Glutamatergic neuron (in vitro differentiated cells): ENCODE measurements around the gene GCGR. TPM values are rescaled to one million over a fixed set of nuclear protein-coding genes. Genes with fewer than 3 reads are reported as not detected.

Experiments
- DNase-seq: peaks from one replicate; pipeline ENCODE4 v3.0.0; 2022
- H3K27ac Mint-ChIP-seq: one replicate; pipeline ENCODE4 v1.8.0; 2020; ENCODE audit warnings: mild to moderate bottlenecking, mixed read lengths, inconsistent platforms; ENCODE audit not compliant: unreplicated experiment
- H3K27me3 Mint-ChIP-seq: one replicate; pipeline ENCODE4 v1.8.0; 2020; ENCODE audit warnings: mild to moderate bottlenecking, moderate library complexity, mixed read lengths, inconsistent platforms; ENCODE audit not compliant: unreplicated experiment
- H3K36me3 Mint-ChIP-seq: one replicate; pipeline ENCODE4 v1.8.0; 2020; ENCODE audit warnings: mild to moderate bottlenecking, mixed read lengths, inconsistent platforms; ENCODE audit not compliant: unreplicated experiment
- H3K4me1 Mint-ChIP-seq: one replicate; pipeline ENCODE4 v1.8.0; 2020; ENCODE audit warnings: mild to moderate bottlenecking, low read depth, mixed read lengths, inconsistent platforms; ENCODE audit not compliant: unreplicated experiment
- H3K4me3 Mint-ChIP-seq: one replicate; pipeline ENCODE4 v1.8.0; 2020; ENCODE audit warnings: mild to moderate bottlenecking, mixed read lengths, inconsistent platforms; ENCODE audit not compliant: unreplicated experiment
- H3K9me3 Mint-ChIP-seq: one replicate; pipeline ENCODE4 v1.8.0; 2020; ENCODE audit warnings: mild to moderate bottlenecking, moderate library complexity, mixed read lengths, inconsistent platforms; ENCODE audit not compliant: unreplicated experiment
- total RNA-seq: library from RNA; stranded (reverse); fragmentation: NEBNext Ultra II Directional; extraction: Animal tissue kit (Norgen Biotek cat#: 25700); gene quantifications from one replicate; pipeline ENCODE4 v1.2.1, GENCODE V29; 2021; ENCODE audit not compliant: unreplicated experiment
- TF ChIP-seq, protein P1 (sequence below): fragments of 200-600 bp; sonication (generic); IDR thresholded peaks from one replicate; pipeline ENCODE4 v1.5.0; 2021; ENCODE audit not compliant: partially characterized antibody, unreplicated experiment

GCGR gene
- total RNA-seq, 1 donor from 2014 or later = 6.7 TPM

- Mint-ChIP-seq H3K4me3 (no peak overlapping the region), H3K4me1 (no peaks in the 10 kb centered on the region), H3K27ac (no peak overlapping the region), H3K36me3 (no peaks in the 10 kb centered on the region), H3K27me3 (peaks cover 5% of the 10 kb centered on the region), H3K9me3 (no peaks in the 10 kb centered on the region)
- TF ChIP-seq, protein P1, sequence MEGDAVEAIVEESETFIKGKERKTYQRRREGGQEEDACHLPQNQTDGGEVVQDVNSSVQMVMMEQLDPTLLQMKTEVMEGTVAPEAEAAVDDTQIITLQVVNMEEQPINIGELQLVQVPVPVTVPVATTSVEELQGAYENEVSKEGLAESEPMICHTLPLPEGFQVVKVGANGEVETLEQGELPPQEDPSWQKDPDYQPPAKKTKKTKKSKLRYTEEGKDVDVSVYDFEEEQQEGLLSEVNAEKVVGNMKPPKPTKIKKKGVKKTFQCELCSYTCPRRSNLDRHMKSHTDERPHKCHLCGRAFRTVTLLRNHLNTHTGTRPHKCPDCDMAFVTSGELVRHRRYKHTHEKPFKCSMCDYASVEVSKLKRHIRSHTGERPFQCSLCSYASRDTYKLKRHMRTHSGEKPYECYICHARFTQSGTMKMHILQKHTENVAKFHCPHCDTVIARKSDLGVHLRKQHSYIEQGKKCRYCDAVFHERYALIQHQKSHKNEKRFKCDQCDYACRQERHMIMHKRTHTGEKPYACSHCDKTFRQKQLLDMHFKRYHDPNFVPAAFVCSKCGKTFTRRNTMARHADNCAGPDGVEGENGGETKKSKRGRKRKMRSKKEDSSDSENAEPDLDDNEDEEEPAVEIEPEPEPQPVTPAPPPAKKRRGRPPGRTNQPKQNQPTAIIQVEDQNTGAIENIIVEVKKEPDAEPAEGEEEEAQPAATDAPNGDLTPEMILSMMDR = no peak
- no peak for DNase-seq
These were observed 43.1 kb downstream of the GCGR start for GRCh38 chr17:81846743-81847689.

GRCh38 chr17:81849457-81849856 is 45.5 kb downstream of the GCGR start:
- Mint-ChIP-seq H3K27ac (no peak overlapping the region), H3K27me3 (peaks cover 2% of the 10 kb centered on the region), H3K4me3 (no peak overlapping the region), H3K9me3 (no peaks in the 10 kb centered on the region), H3K36me3 (no peaks in the 10 kb centered on the region), H3K4me1 (no peaks in the 10 kb centered on the region)
- no peak for DNase-seq
- TF ChIP-seq, protein P1 = no peak

GRCh38 chr17:81851423-81851822 is 47.5 kb downstream of the GCGR start:
- Mint-ChIP-seq H3K4me1 (no peaks in the 10 kb centered on the region), H3K27me3 (peaks cover 2% of the 10 kb centered on the region), H3K36me3 (no peaks in the 10 kb centered on the region), H3K4me3 (no peak overlapping the region), H3K27ac (no peak overlapping the region), H3K9me3 (no peaks in the 10 kb centered on the region)
- TF ChIP-seq, protein P1 = no peak
- no peak for DNase-seq

DNA sequence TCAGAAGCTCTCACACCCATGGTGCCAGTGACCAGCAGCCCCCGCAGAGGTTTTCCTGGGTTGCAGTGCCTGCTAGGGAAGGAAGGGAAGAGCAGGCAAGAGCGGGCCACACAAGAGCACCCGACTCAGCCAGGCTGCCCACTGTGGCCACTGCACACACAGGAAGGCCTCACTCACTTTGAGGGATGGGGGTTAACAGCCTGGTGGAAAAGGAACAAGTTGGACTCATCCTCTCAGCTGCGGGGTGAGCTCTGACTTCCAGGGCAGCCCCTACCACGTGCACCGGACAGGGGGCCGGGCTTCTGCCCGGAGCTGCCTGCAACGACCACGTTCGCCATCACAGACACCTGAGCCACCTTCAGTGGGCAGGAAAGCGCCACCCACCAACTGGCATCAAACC is 48.3 kb downstream of the GCGR start:
- Mint-ChIP-seq H3K36me3 (no peaks in the 10 kb centered on the region), H3K27ac (no peak overlapping the region), H3K9me3 (no peaks in the 10 kb centered on the region), H3K4me1 (no peaks in the 10 kb centered on the region), H3K4me3 (no peak overlapping the region), H3K27me3 (peaks cover 2% of the 10 kb centered on the region)
- TF ChIP-seq, protein P1 = no peak
- DNase-seq = no peak
